Kidney (tissue), 14 donors: ENCODE data around the gene DGKG. TPM values are rescaled to one million over a fixed set of nuclear protein-coding genes. Genes with fewer than 3 reads are reported as not detected.

Source experiments
- DNase-seq, 5 donors: peaks; one replicate each; pipeline ENCODE4 v3.0.0-alpha.2; 2013 to 2020
- FAIRE-seq: peaks from 2 replicates; lab custom pipeline; 2012; peaks lifted over from hg19 to GRCh38; lab: Jason Lieb, UNC
- H3K27ac ChIP-seq, 2 donors: one replicate each; pipeline ENCODE4 v1.7.0; 2013; ENCODE audit warnings: low read depth in 2 of 2, low read length in 2 of 2, inconsistent platforms in 1 of 2
- H3K27me3 ChIP-seq: one replicate; pipeline ENCODE4 v1.7.1; 2013; ENCODE audit warnings: low read length, inconsistent platforms; ENCODE audit not compliant: control insufficient read depth, insufficient read depth
- H3K36me3 ChIP-seq, 3 donors: one replicate each; pipeline versions ENCODE4 v1.7.0 to v1.7.1; 2013; ENCODE audit warnings: low read length in 3 of 3, control low read depth in 1 of 3, inconsistent platforms in 1 of 3; ENCODE audit not compliant: insufficient read depth in 3 of 3, control insufficient read depth in 2 of 3
- H3K4me1 ChIP-seq, 3 donors: one replicate each; pipeline versions ENCODE4 v1.7.0 to v1.7.1; 2013; ENCODE audit warnings: low read length in 3 of 3, inconsistent platforms in 1 of 3, low read depth in 1 of 3; ENCODE audit not compliant: control insufficient read depth in 2 of 3, insufficient read depth in 2 of 3
- H3K4me3 ChIP-seq, 3 donors: one replicate each; pipeline versions ENCODE4 v1.7.0 to v1.8.1; 2013; ENCODE audit warnings: low read length in 3 of 3, control low read depth in 1 of 3, inconsistent platforms in 1 of 3
- H3K9ac ChIP-seq, 3 donors: one replicate each; pipeline versions ENCODE4 v1.7.0 to v1.7.1; 2013; ENCODE audit warnings: low read length in 3 of 3, control low read depth in 1 of 3, inconsistent platforms in 1 of 3
- H3K9me3 ChIP-seq, 3 donors: one replicate each; pipeline versions ENCODE4 v1.7.0 to v1.7.1; 2013; ENCODE audit warnings: low read length in 3 of 3, control low read depth in 1 of 3, inconsistent platforms in 1 of 3; ENCODE audit not compliant: control insufficient read depth in 2 of 3, insufficient read depth in 1 of 3
- intact Hi-C: fragments of 100-400 bp; cut with DNase I; formaldehyde crosslinking; loops from one replicate; pipeline ENCODE4 v1.11.1; 2022
- polyA plus RNA-seq: library from polyadenylated mRNA; stranded (reverse); fragments of 350-450 nt; fragmentation: Illumina TruSeq; extraction: RNeasy Lipid Tissue Mini Kit (QIAGEN cat#74804); gene quantifications from one replicate; pipeline ENCODE4 v1.2.3, GENCODE V29; 2014; ENCODE audit warnings: low read depth, low replicate concordance; ENCODE audit not compliant: insufficient read depth
- total RNA-seq: library from RNA; stranded (reverse); fragmentation: NEBNext Ultra II Directional; extraction: Animal tissue kit (Norgen Biotek cat#: 25700); gene quantifications from one replicate; pipeline ENCODE4 v1.2.1, GENCODE V29; 2021
- TF ChIP-seq, protein P1 (sequence below): IDR thresholded peaks from 3 replicates; pipeline ENCODE4 v1.5.1; 2012; ENCODE audit warnings: mild to moderate bottlenecking, moderate library complexity, borderline replicate concordance; ENCODE audit not compliant: insufficient read depth; ENCODE audit errors: extremely low read depth
- donor health status: control.
- donor health status: control.
- donor health status: control.
- donor health status: control.
- donor health status: control.
- donor health status: DM: yes; HTN: yes; CAD: no.
- donor health status: Normal renal cell carcinoma (clear cell type).

DGKG gene
- total and polyA plus RNA-seq, 2 donors from 2014 or later = 0.95 to 11.4 TPM

DNA sequence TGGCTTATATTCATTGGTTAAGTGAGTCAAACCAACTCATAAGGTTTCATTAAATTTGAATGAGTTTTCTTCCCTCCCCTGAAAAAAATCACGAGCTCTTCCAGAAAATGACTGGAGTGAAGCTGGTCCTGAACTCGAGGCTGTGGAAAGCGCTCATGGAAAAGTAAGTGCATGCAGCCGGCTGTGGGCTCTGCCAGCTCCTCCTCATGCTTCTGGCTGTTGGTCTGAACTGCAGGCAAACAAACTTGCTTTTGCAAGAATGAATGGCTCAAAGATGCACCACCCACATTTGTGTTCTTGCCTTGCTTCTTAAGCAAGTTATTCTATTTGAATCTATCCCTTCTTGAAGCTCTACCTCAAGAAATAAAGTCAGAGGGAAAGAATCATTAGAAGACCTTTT, 259.3 kb downstream of the DGKG start:
- H3K4me1 ChIP-seq = peaks cover 0 to 9% (median 4%) of the 10 kb centered on the region in 3 donors
- FAIRE-seq (no peak), DNase-seq (no peak)
- H3K27me3 ChIP-seq = no peaks in the 10 kb centered on the region
- no peak overlapping the region for H3K4me3 ChIP-seq
- no peaks in the 10 kb centered on the region for H3K9me3 ChIP-seq
- no peak overlapping the region for H3K27ac ChIP-seq
- peaks cover 0 to 3% (median 0%) of the 10 kb centered on the region in 3 donors for H3K36me3 ChIP-seq
- intact Hi-C loops = no loop called here
- no peak overlapping the region for H3K9ac ChIP-seq
- TF ChIP-seq, protein P1, sequence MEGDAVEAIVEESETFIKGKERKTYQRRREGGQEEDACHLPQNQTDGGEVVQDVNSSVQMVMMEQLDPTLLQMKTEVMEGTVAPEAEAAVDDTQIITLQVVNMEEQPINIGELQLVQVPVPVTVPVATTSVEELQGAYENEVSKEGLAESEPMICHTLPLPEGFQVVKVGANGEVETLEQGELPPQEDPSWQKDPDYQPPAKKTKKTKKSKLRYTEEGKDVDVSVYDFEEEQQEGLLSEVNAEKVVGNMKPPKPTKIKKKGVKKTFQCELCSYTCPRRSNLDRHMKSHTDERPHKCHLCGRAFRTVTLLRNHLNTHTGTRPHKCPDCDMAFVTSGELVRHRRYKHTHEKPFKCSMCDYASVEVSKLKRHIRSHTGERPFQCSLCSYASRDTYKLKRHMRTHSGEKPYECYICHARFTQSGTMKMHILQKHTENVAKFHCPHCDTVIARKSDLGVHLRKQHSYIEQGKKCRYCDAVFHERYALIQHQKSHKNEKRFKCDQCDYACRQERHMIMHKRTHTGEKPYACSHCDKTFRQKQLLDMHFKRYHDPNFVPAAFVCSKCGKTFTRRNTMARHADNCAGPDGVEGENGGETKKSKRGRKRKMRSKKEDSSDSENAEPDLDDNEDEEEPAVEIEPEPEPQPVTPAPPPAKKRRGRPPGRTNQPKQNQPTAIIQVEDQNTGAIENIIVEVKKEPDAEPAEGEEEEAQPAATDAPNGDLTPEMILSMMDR = no peak

DNA sequence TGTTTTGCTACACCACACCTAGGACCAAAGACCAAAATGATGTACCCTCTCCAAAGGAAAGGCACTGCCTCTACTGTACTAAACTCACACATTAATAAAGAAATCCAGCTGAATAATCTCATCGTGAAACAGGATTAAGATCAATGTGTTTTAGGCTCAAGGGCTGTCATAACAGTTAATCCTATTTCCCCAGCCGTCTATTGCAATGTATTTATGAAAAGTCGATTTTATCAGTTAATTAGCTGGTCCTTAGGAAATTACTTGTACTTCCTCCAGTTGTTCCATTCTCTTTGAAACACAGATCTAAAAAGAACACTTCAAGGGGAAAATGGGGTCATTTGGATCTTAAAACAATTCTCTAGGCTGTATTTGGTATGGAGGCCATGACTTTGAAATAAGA, 261.6 kb downstream of the DGKG start:
- Histone ChIP-seq H3K4me3 (no peak overlapping the region), H3K4me1 (peaks cover 6 to 23% (median 17%) of the 10 kb centered on the region in 3 donors), H3K27ac (no peak overlapping the region), H3K27me3 (no peaks in the 10 kb centered on the region), H3K36me3 (peaks cover 0 to 2% (median 0%) of the 10 kb centered on the region in 3 donors), H3K9ac (no peak overlapping the region), H3K9me3 (no peaks in the 10 kb centered on the region)
- intact Hi-C loops = no loop called here
- TF ChIP-seq, protein P1 = no peak
- FAIRE-seq (no peak), DNase-seq (no peak)

DNA sequence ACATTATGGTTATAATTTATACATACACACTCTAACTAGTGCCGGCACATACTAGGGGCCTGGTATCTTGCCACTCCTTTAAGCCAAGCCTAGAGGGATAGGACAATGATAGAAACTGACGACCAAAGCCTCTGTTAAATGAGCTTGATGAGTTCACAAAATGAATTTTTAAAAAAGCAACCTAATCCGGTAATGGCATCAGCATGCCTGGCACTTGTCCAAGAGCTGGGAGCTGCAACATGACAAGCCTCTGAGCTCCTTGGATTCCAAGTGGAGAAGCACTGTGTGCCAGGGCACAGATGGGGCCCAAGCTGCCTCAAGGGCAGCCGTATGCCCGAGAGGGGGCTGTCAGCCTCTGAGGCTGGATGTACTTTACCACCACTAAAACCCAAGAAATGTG, 262.9 kb downstream of the DGKG start:
- H3K9me3 ChIP-seq = no peaks in the 10 kb centered on the region
- no peak overlapping the region for H3K27ac ChIP-seq
- no peaks in the 10 kb centered on the region for H3K27me3 ChIP-seq
- no peak for FAIRE-seq
- no peaks in the 10 kb centered on the region for H3K36me3 ChIP-seq
- intact Hi-C loops = no loop called here
- peak; percentile 44 to 84 (median 58) for DNase-seq
- TF ChIP-seq, protein P1 = no peak
- H3K4me3 ChIP-seq = no peak overlapping the region
- peaks cover 6 to 28% (median 17%) of the 10 kb centered on the region in 3 donors for H3K4me1 ChIP-seq
- no peak overlapping the region for H3K9ac ChIP-seq

DNA sequence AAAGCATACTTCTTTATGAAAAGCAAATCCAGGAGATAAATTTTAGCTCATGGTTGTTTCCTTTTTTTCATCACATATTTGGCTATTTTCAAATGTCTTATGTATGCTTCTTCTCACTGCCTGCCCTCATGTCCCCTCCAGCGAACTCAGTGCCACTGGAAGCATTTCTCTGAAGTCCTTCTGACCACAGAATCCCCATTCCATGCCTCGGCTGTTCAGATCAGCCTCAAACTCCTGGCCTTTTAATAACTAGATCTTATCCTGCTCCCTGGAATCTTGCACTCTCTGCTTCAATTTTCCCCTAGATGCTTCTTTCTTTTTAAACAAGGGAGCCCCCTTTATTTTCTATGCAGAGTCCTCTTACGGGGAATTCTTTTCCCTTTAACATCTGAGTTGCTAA, 263.3 kb downstream of the DGKG start:
- Histone ChIP-seq H3K4me3 (no peak overlapping the region), H3K9ac (no peak overlapping the region), H3K27me3 (no peaks in the 10 kb centered on the region), H3K4me1 (peaks cover 6 to 28% (median 17%) of the 10 kb centered on the region in 3 donors), H3K27ac (no peak overlapping the region), H3K9me3 (no peaks in the 10 kb centered on the region), H3K36me3 (no peaks in the 10 kb centered on the region)
- no peak for FAIRE-seq
- TF ChIP-seq, protein P1 = no peak
- no peak for DNase-seq
- intact Hi-C loops = no loop called here
